B cell (primary cell): ENCODE results near the gene NEUROD4. TPM values are rescaled to one million over a fixed set of nuclear protein-coding genes. Genes with fewer than 3 reads are reported as not detected.

ENCODE experiments used
- ATAC-seq: fragments of 200-7000 bp; cut with Tn5 transposase; one replicate; pipeline ENCODE4 v1.10.0; 2021; ENCODE audit warnings: low read depth, mild to moderate bottlenecking, moderate number of reproducible peaks, moderate library complexity
- CTCF ChIA-PET: fragments of 350-600 bp; sonication (Branson Sonifier 250); formaldehyde crosslinking; loops from one replicate; lab custom pipeline; 2021; ENCODE audit warnings: antibody characterized with exemption, inconsistent platforms; lab: Charles Lee
- POLR2A ChIA-PET: fragments of 350-600 bp; sonication (Branson Sonifier 250); formaldehyde crosslinking; loops from one replicate; lab custom pipeline; 2021; ENCODE audit warnings: antibody characterized with exemption; lab: Charles Lee
- DNase-seq: peaks from one replicate; pipeline ENCODE4 v3.0.0; 2013
- H2AFZ ChIP-seq: 2 replicates; pipeline ENCODE4 v1.6.1; 2012; ENCODE audit warnings: mild to moderate bottlenecking, low read depth, low read length; ENCODE audit not compliant: insufficient read depth, poor library complexity, severe bottlenecking
- H3K27ac ChIP-seq, 2 donors: 1 replicate in 1 of 2; 2 replicates in 1 of 2; pipeline ENCODE4 v1.5.1; 2012 to 2013; ENCODE audit warnings: low read length in 2 of 2, mild to moderate bottlenecking in 2 of 2, moderate library complexity in 1 of 2
- H3K27me3 ChIP-seq, 4 experiments: fragments of 200-600 bp in 1 of 4; sonication (generic) in 1 of 4; replicated peaks in 1 of 4; 1 replicate in 2 of 4; 2 replicates in 2 of 4; pipeline versions ENCODE4 v1.6.1 to v1.7.0; 2013 to 2016; ENCODE audit warnings: low read length in 3 of 4, mild to moderate bottlenecking in 2 of 4, mixed read lengths in 1 of 4, moderate library complexity in 1 of 4; ENCODE audit not compliant: insufficient read depth in 4 of 4, control insufficient read depth in 3 of 4; ENCODE audit errors: control extremely low read depth in 1 of 4
- H3K36me3 ChIP-seq, 2 experiments: replicated peaks in 1 of 2; 1 replicate in 1 of 2; 2 replicates in 1 of 2; pipeline versions ENCODE4 v1.6.1 to v1.7.1; 2013; ENCODE audit warnings: low read length in 1 of 2; ENCODE audit not compliant: insufficient read depth in 2 of 2, control insufficient read depth in 1 of 2; ENCODE audit errors: control extremely low read depth in 1 of 2, extremely low read depth in 1 of 2
- H3K4me1 ChIP-seq, 2 donors: fragments of 200-600 bp in 1 of 2; sonication (generic) in 1 of 2; 1 replicate in 1 of 2; 2 replicates in 1 of 2; pipeline versions ENCODE4 v1.5.1 to v1.6.1; 2013 to 2017; ENCODE audit warnings: low read length in 2 of 2; ENCODE audit not compliant: control insufficient read depth in 2 of 2, insufficient read depth in 2 of 2
- H3K4me2 ChIP-seq: replicated peaks from 2 replicates; pipeline ENCODE3; 2012; ENCODE audit warnings: mild to moderate bottlenecking, low read depth, low read length; ENCODE audit not compliant: poor library complexity, severe bottlenecking
- H3K4me3 ChIP-seq, 5 experiments: fragments of 200-600 bp in 1 of 5; sonication (generic) in 1 of 5; 1 replicate in 3 of 5; 2 replicates in 2 of 5; pipeline versions ENCODE4 v1.5.1 to v1.7.0; 2011 to 2016; ENCODE audit warnings: low read length in 4 of 5, mild to moderate bottlenecking in 4 of 5, low read depth in 2 of 5, control low read depth in 1 of 5, moderate library complexity in 1 of 5; ENCODE audit not compliant: insufficient read depth in 1 of 5; ENCODE audit errors: control extremely low read depth in 1 of 5, extremely low read depth in 1 of 5
- H3K79me2 ChIP-seq: fragments of 200-600 bp; sonication (generic); one replicate; pipeline ENCODE4 v1.6.0; 2016; ENCODE audit warnings: low read length; ENCODE audit not compliant: control insufficient read depth, insufficient read depth
- H3K9ac ChIP-seq: fragments of 200-600 bp; sonication (generic); 2 replicates; pipeline ENCODE4 v1.6.1; 2017; ENCODE audit warnings: mild to moderate bottlenecking, low read length, moderate library complexity
- H3K9me3 ChIP-seq, 3 donors: one replicate each; pipeline versions ENCODE4 v1.6.1 to v1.7.1; 2013; ENCODE audit warnings: low read length in 2 of 3; ENCODE audit not compliant: control insufficient read depth in 2 of 3, insufficient read depth in 1 of 3; ENCODE audit errors: control extremely low read depth in 1 of 3
- H4K20me1 ChIP-seq: 2 replicates; pipeline ENCODE4 v1.6.0; 2012; ENCODE audit warnings: mild to moderate bottlenecking, low read length; ENCODE audit not compliant: insufficient read depth, control insufficient read depth, poor library complexity, severe bottlenecking
- H3K27ac Mint-ChIP-seq: one replicate; pipeline ENCODE4 v1.8.0; 2021; ENCODE audit warnings: mixed read lengths
- H3K27me3 Mint-ChIP-seq: one replicate; pipeline ENCODE4 v1.8.0; 2021; ENCODE audit warnings: mixed read lengths
- H3K4me1 Mint-ChIP-seq: one replicate; pipeline ENCODE4 v1.8.0; 2021; ENCODE audit warnings: mixed read lengths
- H3K4me3 Mint-ChIP-seq: one replicate; pipeline ENCODE4 v1.8.0; 2021; ENCODE audit warnings: mixed read lengths
- H3K9me3 Mint-ChIP-seq: one replicate; pipeline ENCODE4 v1.8.0; 2022; ENCODE audit warnings: mixed read lengths; ENCODE audit not compliant: insufficient read depth
- EZH2 ChIP-seq: IDR thresholded peaks from 2 replicates; pipeline ENCODE4 v1.6.1; 2012; ENCODE audit warnings: borderline replicate concordance, low read depth, mild to moderate bottlenecking, moderate library complexity, low read length; ENCODE audit not compliant: insufficient read depth, poor library complexity, severe bottlenecking
- WGBS: methylation state at CpG from one replicate; pipeline ENCODE4 v1.1.5; 2013; ENCODE audit warnings: missing lambda C conversion rate; ENCODE audit not compliant: insufficient coverage; 5-methylcytosine and 5-hydroxymethylcytosine counted together
- intact Hi-C: fragments of 100-400 bp; cut with micrococcal nuclease; formaldehyde crosslinking; loops from one replicate; pipeline ENCODE4 v1.10.0; 2022
- polyA plus RNA-seq: library from polyadenylated mRNA; depleted of rRNA; stranded (reverse); fragments of >200 nt; gene quantifications from 2 replicates; pipeline ENCODE4 v1.2.3, GENCODE V29; 2012
- total RNA-seq, 2 donors: library from RNA; stranded (reverse); fragments of 120-200 nt in 1 of 2; gene quantifications; 1 replicate in 1 of 2; 2 replicates in 1 of 2; pipeline versions ENCODE4 v1.2.3 to v1.2.4, GENCODE V29; 2013 to 2022
- TF ChIP-seq, protein P1 (sequence below): fragments of 200-600 bp; IDR thresholded peaks from one replicate; pipeline ENCODE4 v1.8.0; 2022; ENCODE audit warnings: antibody characterized with exemption, mild to moderate bottlenecking

Gene NEUROD4
- total and polyA plus RNA-seq, 2 donors (not counting 1 experiment from before 2014, with no cell fraction given), result not detected

DNA sequence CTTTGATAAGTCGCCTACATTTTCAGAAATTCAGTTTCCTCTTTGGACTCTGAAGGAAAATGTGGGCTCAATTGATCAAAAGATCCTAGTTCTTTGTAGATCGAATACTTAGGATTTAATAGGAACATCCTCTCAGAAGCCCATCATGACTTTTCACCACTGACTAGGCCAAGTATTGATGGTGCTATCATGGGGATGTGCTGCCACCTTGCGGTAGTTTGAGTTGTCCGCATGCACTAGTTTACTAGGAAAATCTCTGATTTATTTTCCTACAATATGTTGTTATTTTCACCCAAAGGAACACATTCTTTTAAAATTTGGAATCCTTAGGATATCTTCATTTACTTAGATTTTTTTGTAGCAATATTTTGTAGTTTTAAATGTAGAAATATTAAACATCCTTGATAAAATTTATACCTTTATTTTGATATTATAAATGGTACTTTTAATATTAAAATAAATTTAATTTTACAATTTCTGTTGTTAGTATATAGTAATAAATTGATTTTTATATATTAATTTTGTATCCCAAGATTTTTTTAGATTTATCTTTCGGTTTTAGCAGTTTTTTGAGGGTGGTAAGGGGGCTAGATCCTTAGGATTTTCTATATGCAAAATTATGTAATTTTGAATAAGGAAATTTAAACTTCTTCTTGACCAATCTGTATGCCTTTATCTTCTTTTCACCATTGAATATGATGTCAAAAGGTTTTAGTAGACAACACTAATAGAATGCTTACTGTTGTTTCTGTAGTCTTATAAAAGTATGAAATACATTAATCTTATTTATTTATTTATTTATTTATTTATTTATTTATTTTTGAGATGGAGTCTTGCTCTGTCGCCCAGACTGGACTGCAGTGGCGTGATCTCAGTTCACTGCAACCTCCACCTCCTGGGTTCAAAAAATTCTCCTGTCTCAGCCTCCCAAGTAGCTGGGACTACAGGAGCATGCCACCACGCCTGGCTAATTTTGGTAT lies 53.6 kb downstream of the NEUROD4 start:
- H3K4me3 Mint-ChIP-seq, result no peak overlapping the region
- Histone ChIP-seq H4K20me1 (no peaks in the 10 kb centered on the region), H3K27ac (no peak overlapping the region), H3K9ac (no peak overlapping the region), H3K9me3 (no peaks in the 10 kb centered on the region), H3K4me2 (no peak overlapping the region), H3K36me3 (no peaks in the 10 kb centered on the region), H3K4me3 (no peak overlapping the region), H3K4me1 (peaks cover 0 to 10% of the 10 kb centered on the region in 2 donors), H3K79me2 (no peaks in the 10 kb centered on the region), H2AFZ (no peak overlapping the region), H3K27me3 (peaks cover 0 to under 1% (median 0%) of the 10 kb centered on the region in 4 experiments)
- H3K27me3 Mint-ChIP-seq, result peaks cover 4% of the 10 kb centered on the region
- WGBS, result 60% methylated on average over 1 of the region's 8 CpGs
- CTCF ChIA-PET, result interaction anchor here (0.7 to 17.0 kb wide), 25 partner anchors 8 to 540 kb away, joined by 3 to 647 read pairs (median 5); partner anchors contain the start of genes MUCL1 and TESPA1
- peak; percentile 60 for ATAC-seq
- POLR2A ChIA-PET, result no interaction called here
- H3K4me1 Mint-ChIP-seq, result peaks cover 18% of the 10 kb centered on the region
- peak; percentile 83 for DNase-seq
- H3K27ac Mint-ChIP-seq, result no peak overlapping the region
- H3K9me3 Mint-ChIP-seq, result no peaks in the 10 kb centered on the region
- TF ChIP-seq EZH2, result no peak
- TF ChIP-seq, protein P1, sequence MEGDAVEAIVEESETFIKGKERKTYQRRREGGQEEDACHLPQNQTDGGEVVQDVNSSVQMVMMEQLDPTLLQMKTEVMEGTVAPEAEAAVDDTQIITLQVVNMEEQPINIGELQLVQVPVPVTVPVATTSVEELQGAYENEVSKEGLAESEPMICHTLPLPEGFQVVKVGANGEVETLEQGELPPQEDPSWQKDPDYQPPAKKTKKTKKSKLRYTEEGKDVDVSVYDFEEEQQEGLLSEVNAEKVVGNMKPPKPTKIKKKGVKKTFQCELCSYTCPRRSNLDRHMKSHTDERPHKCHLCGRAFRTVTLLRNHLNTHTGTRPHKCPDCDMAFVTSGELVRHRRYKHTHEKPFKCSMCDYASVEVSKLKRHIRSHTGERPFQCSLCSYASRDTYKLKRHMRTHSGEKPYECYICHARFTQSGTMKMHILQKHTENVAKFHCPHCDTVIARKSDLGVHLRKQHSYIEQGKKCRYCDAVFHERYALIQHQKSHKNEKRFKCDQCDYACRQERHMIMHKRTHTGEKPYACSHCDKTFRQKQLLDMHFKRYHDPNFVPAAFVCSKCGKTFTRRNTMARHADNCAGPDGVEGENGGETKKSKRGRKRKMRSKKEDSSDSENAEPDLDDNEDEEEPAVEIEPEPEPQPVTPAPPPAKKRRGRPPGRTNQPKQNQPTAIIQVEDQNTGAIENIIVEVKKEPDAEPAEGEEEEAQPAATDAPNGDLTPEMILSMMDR, result peak; percentile 96
- intact Hi-C loops, result loop anchor here (1.0 kb wide), 5 partner anchors 70 to 371 kb away; partner anchors contain the start of gene MUCL1
